Keratinocyte (primary cell): ENCODE results near the gene KLHL35. TPM values are rescaled to one million over a fixed set of nuclear protein-coding genes. Genes with fewer than 3 reads are reported as not detected.
A peak's percentile ranks its signal among the peaks of the same experiment; 100 is the strongest.

Experiments
- DNase-seq: peaks from one replicate; pipeline ENCODE4 v3.0.0-alpha.2; 2011; ENCODE audit warnings: low read depth, missing footprints, low spot score
- FAIRE-seq: peaks from 2 replicates; lab custom pipeline; 2011; peaks lifted over from hg19 to GRCh38; lab: Jason Lieb, UNC
- H2AFZ ChIP-seq: 2 replicates; pipeline ENCODE4 v1.6.0; 2012; ENCODE audit warnings: low read length, control low read depth, inconsistent platforms; ENCODE audit not compliant: control insufficient read depth
- H3K27ac ChIP-seq: 2 replicates; pipeline ENCODE4 v1.5.1; 2011; ENCODE audit warnings: low read length; ENCODE audit not compliant: control insufficient read depth, insufficient read depth
- H3K27me3 ChIP-seq: 3 replicates; pipeline ENCODE4 v1.6.0; 2011; ENCODE audit warnings: low read length; ENCODE audit not compliant: control insufficient read depth, insufficient read depth; ENCODE audit errors: extremely low read depth
- H3K36me3 ChIP-seq, 2 experiments: 2 replicates in 1 of 2; 3 replicates in 1 of 2; pipeline ENCODE4 v1.5.1; 2011; ENCODE audit warnings: low read length in 2 of 2, mild to moderate bottlenecking in 1 of 2; ENCODE audit not compliant: control insufficient read depth in 2 of 2, insufficient read depth in 2 of 2; ENCODE audit errors: extremely low read depth in 1 of 2
- H3K4me1 ChIP-seq: 3 replicates; pipeline ENCODE4 v1.5.1; 2011; ENCODE audit warnings: low read length; ENCODE audit not compliant: control insufficient read depth, insufficient read depth; ENCODE audit errors: extremely low read depth
- H3K4me2 ChIP-seq: 3 replicates; pipeline ENCODE4 v1.6.0; 2011; ENCODE audit warnings: low read depth, low read length; ENCODE audit not compliant: control insufficient read depth, insufficient read depth; ENCODE audit errors: extremely low read depth
- H3K4me3 ChIP-seq, 3 experiments: fragments of 200-600 bp in 1 of 3; sonication (generic) in 1 of 3; 2 replicates in 2 of 3; 3 replicates in 1 of 3; pipeline ENCODE4 v1.5.1; 2011 to 2016; ENCODE audit warnings: low read length in 3 of 3, mild to moderate bottlenecking in 3 of 3, control low read depth in 2 of 3, inconsistent platforms in 1 of 3, low read depth in 1 of 3, mixed read lengths in 1 of 3, mixed run types in 1 of 3, moderate library complexity in 1 of 3; ENCODE audit not compliant: control insufficient read depth in 2 of 3, insufficient read depth in 2 of 3; ENCODE audit errors: extremely low read depth in 1 of 3
- H3K79me2 ChIP-seq: 2 replicates; pipeline ENCODE4 v1.6.0; 2012; ENCODE audit warnings: low read length; ENCODE audit not compliant: control insufficient read depth, insufficient read depth
- H3K9ac ChIP-seq: 3 replicates; pipeline ENCODE4 v1.6.0; 2011; ENCODE audit warnings: low read length; ENCODE audit not compliant: control insufficient read depth, insufficient read depth; ENCODE audit errors: extremely low read depth
- H3K9me1 ChIP-seq: 3 replicates; pipeline ENCODE4 v1.6.0; 2011; ENCODE audit warnings: low read length; ENCODE audit not compliant: control insufficient read depth, insufficient read depth; ENCODE audit errors: extremely low read depth
- H3K9me3 ChIP-seq: 2 replicates; pipeline ENCODE4 v1.5.1; 2012; ENCODE audit warnings: low read depth, low read length; ENCODE audit not compliant: control insufficient read depth
- H4K20me1 ChIP-seq: 3 replicates; pipeline ENCODE4 v1.6.0; 2011; ENCODE audit warnings: low read length; ENCODE audit not compliant: control insufficient read depth, insufficient read depth; ENCODE audit errors: extremely low read depth
- EZH2 ChIP-seq: IDR thresholded peaks from one replicate; pipeline ENCODE4 v1.6.1; 2012; ENCODE audit warnings: inconsistent platforms, mild to moderate bottlenecking, low read length, moderate library complexity
- dilution Hi-C: fragments of 300-500 bp; cut with MboI; formaldehyde crosslinking; loops from one replicate; pipeline ENCODE4 v1.7.0; 2020; ENCODE audit warnings: low sequenced_read_pairs; ENCODE audit not compliant: extremely low pct_ligation_motif_present
- polyA plus RNA-seq, 5 experiments: library from polyadenylated mRNA; depleted of rRNA in 3 of 5; stranded (reverse) in 3 of 5; stranded (forward) in 1 of 5; unstranded in 1 of 5; fragments of >200 nt; gene quantifications; 1 replicate in 1 of 5; 2 replicates in 3 of 5; 3 replicates in 1 of 5; pipeline versions ENCODE4 v1.2.1 to v1.2.3, GENCODE V29; 2011 to 2012; ENCODE audit warnings: missing spikeins in 2 of 5, low read depth in 1 of 5, low replicate concordance in 1 of 5
- TF ChIP-seq, protein P1 (sequence below), 3 experiments: IDR thresholded peaks in 1 of 3; conservative IDR thresholded peaks in 1 of 3; optimal IDR thresholded peaks in 1 of 3; 2 replicates in 2 of 3; 3 replicates in 1 of 3; pipeline versions ENCODE3 to v1.5.1; 2011; ENCODE audit warnings: low read length in 3 of 3, mild to moderate bottlenecking in 3 of 3, moderate library complexity in 2 of 3, control low read depth in 1 of 3, inconsistent platforms in 1 of 3; ENCODE audit not compliant: insufficient read depth in 2 of 3; ENCODE audit errors: extremely low read depth in 1 of 3

KLHL35 gene
- polyA plus RNA-seq, 1 donor (not counting 4 experiments of a cell fraction or from before 2014, with no cell fraction given), result 0.58 TPM

DNA sequence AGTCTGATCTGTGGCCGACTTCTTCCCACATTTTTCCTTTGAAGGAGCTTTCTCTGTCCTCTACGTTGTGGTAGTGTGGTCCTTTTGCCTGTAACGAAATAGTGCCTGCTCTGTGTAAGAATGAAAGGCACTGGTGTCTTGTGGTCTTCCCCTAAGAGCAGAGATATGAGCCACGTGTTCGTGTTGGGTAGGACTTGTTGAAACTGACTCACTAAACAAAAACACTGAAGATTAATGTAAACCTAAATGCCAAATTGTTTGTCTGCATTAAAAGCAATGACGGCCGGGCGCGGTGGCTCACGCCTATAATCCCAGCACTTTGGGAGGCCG lies 43.8 kb downstream of the KLHL35 start:
- Histone ChIP-seq H3K9me1 (no peaks in the 10 kb centered on the region), H3K4me1 (peaks cover 7% of the 10 kb centered on the region), H4K20me1 (no peaks in the 10 kb centered on the region), H3K36me3 (no peaks in the 10 kb centered on the region), H2AFZ (no peak overlapping the region), H3K4me2 (no peak overlapping the region), H3K27me3 (peaks cover 4% of the 10 kb centered on the region), H3K9ac (no peak overlapping the region), H3K4me3 (no peak overlapping the region), H3K27ac (no peak overlapping the region), H3K79me2 (no peaks in the 10 kb centered on the region), H3K9me3 (no peaks in the 10 kb centered on the region)
- DNase-seq, result no peak
- dilution Hi-C loops, result no loop called here
- FAIRE-seq, result no peak
- TF ChIP-seq EZH2, result no peak
- TF ChIP-seq, protein P1, sequence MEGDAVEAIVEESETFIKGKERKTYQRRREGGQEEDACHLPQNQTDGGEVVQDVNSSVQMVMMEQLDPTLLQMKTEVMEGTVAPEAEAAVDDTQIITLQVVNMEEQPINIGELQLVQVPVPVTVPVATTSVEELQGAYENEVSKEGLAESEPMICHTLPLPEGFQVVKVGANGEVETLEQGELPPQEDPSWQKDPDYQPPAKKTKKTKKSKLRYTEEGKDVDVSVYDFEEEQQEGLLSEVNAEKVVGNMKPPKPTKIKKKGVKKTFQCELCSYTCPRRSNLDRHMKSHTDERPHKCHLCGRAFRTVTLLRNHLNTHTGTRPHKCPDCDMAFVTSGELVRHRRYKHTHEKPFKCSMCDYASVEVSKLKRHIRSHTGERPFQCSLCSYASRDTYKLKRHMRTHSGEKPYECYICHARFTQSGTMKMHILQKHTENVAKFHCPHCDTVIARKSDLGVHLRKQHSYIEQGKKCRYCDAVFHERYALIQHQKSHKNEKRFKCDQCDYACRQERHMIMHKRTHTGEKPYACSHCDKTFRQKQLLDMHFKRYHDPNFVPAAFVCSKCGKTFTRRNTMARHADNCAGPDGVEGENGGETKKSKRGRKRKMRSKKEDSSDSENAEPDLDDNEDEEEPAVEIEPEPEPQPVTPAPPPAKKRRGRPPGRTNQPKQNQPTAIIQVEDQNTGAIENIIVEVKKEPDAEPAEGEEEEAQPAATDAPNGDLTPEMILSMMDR (optimal IDR thresholded peaks at IDR 0.05 in 1 of 3, IDR thresholded peaks at IDR 0.05 in 1 of 3, conservative IDR thresholded peaks at IDR 0.05 in 1 of 3; ENCODE audit: extremely low read depth in 1 of 3, insufficient read depth in 2 of 3, low read length in 3 of 3), result no peak

DNA sequence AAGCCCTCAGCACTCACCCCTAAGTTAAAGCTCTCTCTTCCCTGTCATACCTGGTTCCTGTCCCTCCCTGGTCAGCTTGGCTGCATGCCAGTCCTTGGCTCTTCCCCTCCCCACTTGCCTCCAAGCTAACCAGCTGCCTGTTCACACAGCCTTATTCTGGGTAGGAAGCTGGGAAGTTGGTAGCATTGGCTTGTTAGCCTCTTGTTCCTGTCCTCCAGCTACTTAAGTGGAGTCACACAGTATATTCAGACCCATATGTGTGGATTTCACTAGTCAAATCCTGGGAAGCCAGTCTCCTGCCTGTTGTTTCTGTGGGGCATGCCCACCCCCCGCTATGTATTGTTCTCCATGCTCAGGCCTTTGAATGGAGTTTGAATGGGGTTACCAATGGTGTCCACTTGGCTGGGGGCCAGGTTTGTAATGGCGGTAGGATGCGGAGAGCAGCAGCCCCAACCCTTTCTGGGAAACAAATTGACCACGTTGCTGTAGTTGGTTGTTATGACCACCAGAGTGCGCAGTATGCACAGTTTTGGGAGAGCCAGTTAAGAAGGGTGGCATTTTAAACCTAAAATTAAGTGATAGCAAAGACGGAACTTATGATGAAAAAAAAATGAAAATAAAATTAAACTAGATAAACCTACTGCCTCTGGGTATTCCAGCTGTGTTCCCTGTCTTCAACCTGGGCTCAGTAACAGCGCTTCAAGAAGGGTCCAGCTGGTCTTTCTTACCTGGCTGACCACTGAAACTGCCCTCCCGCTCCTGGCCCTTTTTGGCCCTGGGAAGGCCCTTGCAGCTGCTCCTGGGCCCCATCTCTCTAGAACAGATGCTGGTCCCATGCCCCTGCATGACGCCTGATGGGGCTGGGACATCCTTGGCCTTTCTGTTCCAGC lies 44.4 kb downstream of the KLHL35 start:
- no peaks in the 10 kb centered on the region for H3K79me2 ChIP-seq
- no peak overlapping the region for H3K4me3 ChIP-seq
- H2AFZ ChIP-seq, result no peak overlapping the region
- H3K9me3 ChIP-seq, result no peaks in the 10 kb centered on the region
- H4K20me1 ChIP-seq, result no peaks in the 10 kb centered on the region
- no peaks in the 10 kb centered on the region for H3K36me3 ChIP-seq
- TF ChIP-seq, protein P1 (optimal IDR thresholded peaks at IDR 0.05 in 1 of 3, IDR thresholded peaks at IDR 0.05 in 1 of 3, conservative IDR thresholded peaks at IDR 0.05 in 1 of 3; ENCODE audit: extremely low read depth in 1 of 3, insufficient read depth in 2 of 3, low read length in 3 of 3), result peak; percentile 69 to 83 (median 79)
- no peak for TF ChIP-seq EZH2
- H3K4me1 ChIP-seq, result peaks cover 7% of the 10 kb centered on the region
- no peak overlapping the region for H3K4me2 ChIP-seq
- no peaks in the 10 kb centered on the region for H3K9me1 ChIP-seq
- dilution Hi-C loops, result no loop called here
- DNase-seq (no peak), FAIRE-seq (peak; percentile 51)
- H3K27ac ChIP-seq, result no peak overlapping the region
- no peak overlapping the region for H3K9ac ChIP-seq
- H3K27me3 ChIP-seq, result peaks cover 4% of the 10 kb centered on the region
